Endodermal cell (in vitro differentiated cells): ENCODE measurements around the gene BRK1. TPM values are rescaled to one million over a fixed set of nuclear protein-coding genes. Genes with fewer than 3 reads are reported as not detected.

ENCODE experiments used
- DNase-seq: peaks from one replicate; pipeline ENCODE4 v3.0.0-alpha.2; 2017
- H3K27ac ChIP-seq: 2 replicates; pipeline ENCODE4 v1.5.1; 2013; ENCODE audit warnings: mild to moderate bottlenecking, low read depth, low read length, moderate library complexity
- H3K27me3 ChIP-seq: 2 replicates; pipeline ENCODE4 v1.6.1; 2013; ENCODE audit warnings: mild to moderate bottlenecking, low read length, moderate library complexity; ENCODE audit not compliant: insufficient read depth, control insufficient read depth, poor library complexity, severe bottlenecking
- H3K36me3 ChIP-seq: 2 replicates; pipeline ENCODE4 v1.7.0; 2013; ENCODE audit warnings: mild to moderate bottlenecking, low read length, moderate library complexity; ENCODE audit not compliant: control insufficient read depth, insufficient read depth
- H3K4me1 ChIP-seq: one replicate; pipeline ENCODE4 v1.7.0; 2013; ENCODE audit warnings: low read length; ENCODE audit not compliant: control insufficient read depth, insufficient read depth
- H3K4me3 ChIP-seq: 2 replicates; pipeline ENCODE4 v1.5.1; 2013; ENCODE audit warnings: mild to moderate bottlenecking, low read length, moderate library complexity
- H3K9ac ChIP-seq: 2 replicates; pipeline ENCODE4 v1.6.1; 2013; ENCODE audit warnings: mild to moderate bottlenecking, low read length, moderate library complexity; ENCODE audit not compliant: poor library complexity, severe bottlenecking; ENCODE audit errors: extremely low read depth
- H3K9me3 ChIP-seq: 2 replicates; pipeline ENCODE4 v1.6.1; 2013; ENCODE audit warnings: mild to moderate bottlenecking, low read length, moderate library complexity; ENCODE audit not compliant: control insufficient read depth
- H3K27ac Mint-ChIP-seq: 2 replicates; pipeline ENCODE4 v1.8.0; 2020; ENCODE audit warnings: mixed read lengths
- H3K27me3 Mint-ChIP-seq: 2 replicates; pipeline ENCODE4 v1.8.0; 2021; ENCODE audit warnings: mild to moderate bottlenecking, mixed read lengths; ENCODE audit not compliant: insufficient read depth
- H3K36me3 Mint-ChIP-seq: 2 replicates; pipeline ENCODE4 v1.8.0; 2020; ENCODE audit warnings: low read depth, mixed read lengths
- H3K4me1 Mint-ChIP-seq: 2 replicates; pipeline ENCODE4 v1.8.0; 2020; ENCODE audit warnings: mixed read lengths
- H3K4me3 Mint-ChIP-seq: 2 replicates; pipeline ENCODE4 v1.8.0; 2020; ENCODE audit warnings: mild to moderate bottlenecking, moderate library complexity, mixed read lengths
- H3K9me3 Mint-ChIP-seq: 2 replicates; pipeline ENCODE4 v1.8.0; 2020; ENCODE audit warnings: mild to moderate bottlenecking, mixed read lengths
- CTCF ChIP-seq: fragments of 200-600 bp; sonication (generic); conservative IDR thresholded peaks from 2 replicates; pipeline ENCODE4 v1.5.0; 2021; ENCODE audit warnings: antibody characterized with exemption, mild to moderate bottlenecking
- WGBS, 2 experiments: methylation state at CpG; one replicate each; pipeline versions ENCODE4 v1.1.5 to v1.1.7; 2013; ENCODE audit warnings: missing lambda C conversion rate in 2 of 2, mixed read lengths in 1 of 2; ENCODE audit not compliant: insufficient coverage in 1 of 2, insufficient read length in 1 of 2; 5-methylcytosine and 5-hydroxymethylcytosine counted together
- total RNA-seq, 2 donors: library from RNA; stranded (reverse); fragmentation: NEBNext Ultra II Directional in 1 of 2; extraction: Animal tissue kit (Norgen Biotek cat#: 25700) in 1 of 2; gene quantifications; 2 replicates in 1 of 2; 3 replicates in 1 of 2; pipeline ENCODE4 v1.2.1, GENCODE V29; 2021

BRK1 gene
- total RNA-seq, 2 donors from 2014 or later: 110 to 116 TPM

- no peak for TF ChIP-seq CTCF
- H3K36me3 ChIP-seq: peaks cover 41% of the 10 kb centered on the region
- H3K4me1 Mint-ChIP-seq: peaks cover 11% of the 10 kb centered on the region
- no peaks in the 10 kb centered on the region for H3K4me1 ChIP-seq
- no peak overlapping the region for H3K9ac ChIP-seq
- WGBS, 2 experiments: 93 to 100% methylated on average over 1 to 4 of the region's 4 CpGs
- H3K27ac Mint-ChIP-seq: peak overlapping the region; percentile 16
- H3K27ac ChIP-seq: no peak overlapping the region
- H3K9me3 Mint-ChIP-seq: no peaks in the 10 kb centered on the region
- H3K36me3 Mint-ChIP-seq: peaks cover 47% of the 10 kb centered on the region
- no peaks in the 10 kb centered on the region for H3K27me3 Mint-ChIP-seq
- H3K4me3 ChIP-seq: no peak overlapping the region
- no peaks in the 10 kb centered on the region for H3K9me3 ChIP-seq
- DNase-seq: no peak
- no peak overlapping the region for H3K4me3 Mint-ChIP-seq
- no peaks in the 10 kb centered on the region for H3K27me3 ChIP-seq
Observed at GRCh38 chr3:10145685-10146084, 30.2 kb downstream of the BRK1 start.

DNA sequence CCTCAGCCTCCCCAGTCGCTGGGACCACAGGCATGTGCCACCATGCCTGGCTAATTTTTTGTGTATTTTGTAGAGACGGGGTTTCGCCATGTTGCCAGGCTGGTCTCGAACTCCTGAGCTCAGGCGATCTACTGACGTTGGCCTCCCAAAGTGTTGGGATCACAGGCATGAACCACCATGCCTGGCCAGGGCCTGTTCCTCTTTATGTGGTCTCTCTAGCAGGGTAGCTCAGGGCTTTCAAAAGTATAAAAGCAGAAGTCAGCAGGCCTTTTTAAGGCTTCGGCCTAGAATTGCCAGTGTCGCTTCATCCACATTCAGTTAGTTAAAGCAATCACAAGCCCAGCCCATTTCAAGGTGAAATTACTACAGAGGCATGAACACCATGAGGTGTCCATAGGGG is 33.8 kb downstream of the BRK1 start:
- no peaks in the 10 kb centered on the region for H3K27me3 ChIP-seq
- H3K27me3 Mint-ChIP-seq: no peaks in the 10 kb centered on the region
- H3K36me3 ChIP-seq: peaks cover 55% of the 10 kb centered on the region
- no peak for DNase-seq
- H3K4me1 ChIP-seq: no peaks in the 10 kb centered on the region
- peaks cover 3% of the 10 kb centered on the region for H3K4me1 Mint-ChIP-seq
- no peaks in the 10 kb centered on the region for H3K9me3 ChIP-seq
- no peak overlapping the region for H3K9ac ChIP-seq
- H3K4me3 Mint-ChIP-seq: no peak overlapping the region
- no peaks in the 10 kb centered on the region for H3K9me3 Mint-ChIP-seq
- H3K27ac ChIP-seq: no peak overlapping the region
- WGBS, 2 experiments: 92 to 97% methylated on average over 7 to 8 of the region's 8 CpGs
- H3K4me3 ChIP-seq: no peak overlapping the region
- H3K36me3 Mint-ChIP-seq: peaks cover 66% of the 10 kb centered on the region
- no peak overlapping the region for H3K27ac Mint-ChIP-seq
- TF ChIP-seq CTCF: no peak

DNA sequence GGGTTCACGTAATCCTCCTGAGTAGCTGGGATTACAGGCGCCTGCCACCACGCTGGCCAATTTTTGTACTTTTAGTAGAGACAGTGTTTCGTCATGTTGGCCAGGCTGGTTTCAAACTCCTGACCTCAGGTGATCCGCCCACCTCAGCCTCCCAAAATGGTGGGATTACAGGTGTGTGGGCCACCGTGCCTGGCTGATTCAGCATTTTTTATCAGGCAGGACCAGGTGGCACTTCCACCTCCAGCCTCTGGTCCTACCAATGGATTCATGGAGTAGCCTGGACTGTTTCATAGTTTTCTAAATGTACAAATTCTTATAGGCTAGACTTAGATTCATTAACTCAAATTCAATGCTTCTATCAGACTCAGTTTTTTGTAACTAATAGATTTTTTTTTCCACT is 35.5 kb downstream of the BRK1 start:
- Mint-ChIP-seq H3K36me3 (peaks cover 67% of the 10 kb centered on the region), H3K4me3 (no peak overlapping the region), H3K9me3 (no peaks in the 10 kb centered on the region), H3K4me1 (no peaks in the 10 kb centered on the region), H3K27ac (no peak overlapping the region), H3K27me3 (no peaks in the 10 kb centered on the region)
- Histone ChIP-seq H3K4me1 (no peaks in the 10 kb centered on the region), H3K4me3 (no peak overlapping the region), H3K9me3 (no peaks in the 10 kb centered on the region), H3K27me3 (no peaks in the 10 kb centered on the region), H3K27ac (no peak overlapping the region), H3K36me3 (peaks cover 50% of the 10 kb centered on the region), H3K9ac (no peak overlapping the region)
- no peak for DNase-seq
- no peak for TF ChIP-seq CTCF
- WGBS, 2 experiments: 81 to 89% methylated on average over 4 to 6 of the region's 6 CpGs
